DLD1 (cell line): ENCODE results near the gene PERCC1.
"Not testable (repeated sequence)": the region's sequence is repeated elsewhere in the genome, so short reads cannot be mapped to it uniquely, and the experiment has no call there.

Experiments used
- in situ Hi-C: cut with HindIII; loops from 2 replicates; pipeline ENCODE4 v1.10.0; 2017; ENCODE audit warnings: low sequenced_read_pairs

The PERCC1 gene

DNA sequence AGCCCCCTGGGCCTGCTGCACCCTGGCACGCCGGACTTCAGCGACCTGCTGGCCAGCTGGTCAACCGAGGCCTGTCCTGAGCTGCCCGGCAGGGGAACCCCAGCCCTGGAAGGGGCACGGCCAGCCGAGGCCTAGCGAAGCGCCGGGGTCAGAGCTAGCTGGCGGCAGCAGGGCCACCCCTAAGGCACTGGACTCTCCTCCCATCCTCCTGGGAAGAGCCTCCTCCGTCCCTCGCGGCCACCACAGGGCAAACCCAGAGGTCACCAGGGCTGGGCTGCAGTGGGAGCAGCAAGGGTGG lies 2.3 kb downstream of the PERCC1 start:
- in situ Hi-C loops, result no loop called here

DNA sequence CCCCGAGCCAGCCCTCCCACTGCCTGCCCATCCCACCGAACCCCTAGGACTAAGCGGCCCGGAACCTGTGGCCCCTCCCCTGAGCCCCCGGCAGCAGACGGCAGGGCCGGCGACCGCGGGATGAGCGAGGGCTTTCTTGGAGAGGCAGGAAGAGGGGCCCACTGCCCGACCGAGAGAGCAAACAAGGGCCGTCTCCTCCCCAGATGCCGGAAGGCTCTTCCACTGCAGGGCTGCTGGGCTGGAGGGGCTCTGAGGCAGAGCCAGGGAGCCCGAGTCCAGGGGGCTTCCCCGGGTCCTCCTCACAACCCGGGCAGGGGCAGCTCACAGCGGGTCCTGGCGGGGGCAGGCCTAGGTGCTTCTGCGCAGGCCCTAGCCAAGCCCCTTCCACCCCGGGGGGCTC lies 2.9 kb downstream of the PERCC1 start:
- in situ Hi-C loops, result no loop called here

DNA sequence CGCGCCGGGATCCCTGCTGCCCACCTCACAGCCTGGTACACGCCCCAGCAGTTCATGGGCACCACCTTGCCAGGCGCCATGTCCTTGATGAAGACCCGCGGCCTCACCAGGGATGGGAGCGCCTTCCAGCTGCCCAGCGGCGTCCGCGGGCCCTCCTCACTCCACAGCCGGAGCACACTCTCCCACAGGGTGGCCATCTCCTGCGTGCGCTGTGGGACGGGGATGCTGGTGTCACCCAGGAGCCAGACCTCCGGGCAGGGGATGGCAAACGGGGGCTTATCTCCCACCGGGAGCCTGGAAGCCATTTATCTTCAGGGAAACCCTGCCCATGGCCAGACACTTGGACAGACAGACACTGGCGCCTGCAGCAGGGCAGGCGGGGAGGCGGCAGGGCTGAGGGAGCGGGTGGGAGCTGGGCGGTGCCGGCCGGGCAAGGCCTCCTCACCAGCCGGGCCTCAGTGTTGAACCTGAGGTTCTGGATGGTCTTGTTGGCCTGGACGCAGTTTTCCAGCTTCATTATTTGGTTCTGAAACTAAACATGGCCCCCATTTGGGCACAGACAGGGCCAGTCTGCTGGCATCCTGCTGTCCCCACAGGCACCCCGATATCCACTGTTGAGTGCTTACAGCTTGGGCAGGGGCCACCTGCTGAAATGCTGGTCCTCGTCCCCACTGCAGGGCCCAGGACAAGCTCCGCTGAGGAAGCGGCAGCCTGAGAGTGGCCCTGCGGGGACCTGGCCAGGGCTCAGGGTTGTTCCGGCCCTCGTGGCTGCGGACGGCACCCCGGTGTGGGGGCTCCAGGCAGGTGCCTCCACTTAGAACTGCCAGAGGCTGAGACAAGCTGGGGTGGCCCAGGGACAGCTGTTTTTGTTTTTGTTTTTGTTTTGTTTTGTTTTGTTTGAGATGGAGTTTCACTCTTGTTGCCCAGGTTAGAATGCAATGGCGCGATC lies 4.0 kb downstream of the PERCC1 start:
- in situ Hi-C loops, result no loop called here

DNA sequence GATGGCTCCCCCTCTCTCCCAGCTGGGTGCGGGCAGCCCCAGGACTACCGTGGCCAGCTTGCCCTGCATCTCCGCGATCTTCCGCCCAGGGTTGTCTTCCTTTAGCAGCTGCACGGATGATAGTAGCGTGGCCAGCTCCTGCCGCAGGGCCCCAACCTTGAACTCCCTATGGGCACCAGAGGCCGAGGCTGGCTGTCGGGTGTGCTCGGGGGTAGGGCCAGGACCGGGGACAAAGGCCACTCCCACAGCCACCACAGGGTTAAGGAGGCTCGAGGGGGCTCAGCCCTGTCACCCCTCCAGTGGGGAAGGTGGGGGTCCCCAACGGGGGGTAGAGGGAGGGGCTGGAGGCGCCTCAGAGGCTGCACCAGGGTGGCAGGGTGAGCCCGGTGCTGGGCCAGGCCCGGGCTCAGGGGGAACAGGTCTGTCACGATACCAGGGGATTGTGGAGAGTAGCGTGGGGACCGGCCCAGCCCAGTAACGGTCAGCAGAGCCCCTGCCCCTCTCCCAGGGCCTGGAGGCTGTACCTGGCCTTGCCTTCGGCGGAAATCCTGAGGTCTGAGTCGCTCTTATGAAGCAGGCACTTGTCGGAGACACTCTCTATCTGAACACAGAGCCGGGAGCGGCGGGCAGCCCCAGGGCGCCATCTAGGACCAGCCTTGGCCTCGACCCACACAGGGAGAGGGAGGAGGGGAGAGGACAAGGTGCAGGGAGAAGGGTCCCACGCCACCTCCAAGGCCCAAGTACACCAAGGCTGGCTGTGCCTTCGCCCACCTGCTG lies 5.2 kb downstream of the PERCC1 start:
- in situ Hi-C loops, result no loop called here

GRCh38 chr16:1436731-1437355 lies 6.0 kb downstream of the PERCC1 start:
- in situ Hi-C loops, result no loop called here

GRCh38 chr16:1437606-1438005 lies 6.7 kb downstream of the PERCC1 start:
- in situ Hi-C loops, result no loop called here

- in situ Hi-C loops, result no loop called here
These were observed 7.6 kb downstream of the PERCC1 start for GRCh38 chr16:1438229-1439057.

GRCh38 chr16:1439058-1439698 lies 8.3 kb downstream of the PERCC1 start:
- in situ Hi-C loops, result no loop called here

- in situ Hi-C loops, result not testable (repeated sequence)
These were observed 8.8 kb downstream of the PERCC1 start for GRCh38 chr16:1439699-1440074.

GRCh38 chr16:1441391-1441829 lies 10.5 kb downstream of the PERCC1 start:
- in situ Hi-C loops, result no loop called here

- in situ Hi-C loops, result no loop called here
These were observed 11.8 kb downstream of the PERCC1 start for GRCh38 chr16:1442697-1443096.

GRCh38 chr16:1443403-1443973 lies 12.6 kb downstream of the PERCC1 start:
- in situ Hi-C loops, result no loop called here

DNA sequence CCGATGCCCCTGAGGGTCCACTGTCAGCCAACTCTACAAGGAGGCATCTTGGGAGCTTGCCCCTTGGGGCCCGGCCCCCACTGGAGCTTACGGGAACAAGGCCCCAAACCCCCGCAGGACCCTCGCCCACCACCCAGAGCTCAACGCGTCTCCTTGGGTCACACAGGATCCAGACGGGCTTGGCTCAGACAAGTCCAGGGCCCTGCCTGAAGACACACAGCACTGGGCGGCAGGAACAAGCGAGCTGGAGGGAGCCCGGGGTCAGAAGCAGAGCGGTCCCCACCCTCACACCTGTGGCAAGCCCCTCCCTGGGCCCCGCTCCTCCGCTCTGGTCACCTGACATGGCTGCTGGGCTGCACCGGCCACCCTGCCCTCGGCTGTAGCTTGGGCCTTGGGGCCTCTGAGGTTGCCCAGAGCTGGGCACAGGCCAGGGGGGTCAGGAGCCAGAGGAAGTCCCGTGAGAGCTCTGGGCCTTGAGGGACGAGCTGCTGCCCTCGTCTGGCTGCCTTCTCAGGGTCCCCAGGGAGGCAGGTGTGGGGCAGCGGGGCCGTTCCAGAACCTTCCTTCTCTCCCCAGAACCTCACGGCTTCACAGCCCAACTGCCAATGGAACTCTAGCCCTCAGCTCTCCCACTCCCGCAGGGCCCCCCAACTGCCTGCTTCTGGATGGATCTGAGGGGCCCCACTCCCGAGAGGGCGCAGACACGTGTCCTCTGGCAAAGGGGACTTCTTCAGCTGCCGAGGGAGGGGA lies 13.3 kb downstream of the PERCC1 start, which contains the start of gene CCDC154:
Gene CCDC154 (minus strand): TSS at position 577 of the 750 bp plus-strand sequence. CDS start 234 bp downstream, at position 343.
- in situ Hi-C loops, result no loop called here

- in situ Hi-C loops, result no loop called here
These were observed 14.0 kb downstream of the PERCC1 start for GRCh38 chr16:1444730-1445517.

DNA sequence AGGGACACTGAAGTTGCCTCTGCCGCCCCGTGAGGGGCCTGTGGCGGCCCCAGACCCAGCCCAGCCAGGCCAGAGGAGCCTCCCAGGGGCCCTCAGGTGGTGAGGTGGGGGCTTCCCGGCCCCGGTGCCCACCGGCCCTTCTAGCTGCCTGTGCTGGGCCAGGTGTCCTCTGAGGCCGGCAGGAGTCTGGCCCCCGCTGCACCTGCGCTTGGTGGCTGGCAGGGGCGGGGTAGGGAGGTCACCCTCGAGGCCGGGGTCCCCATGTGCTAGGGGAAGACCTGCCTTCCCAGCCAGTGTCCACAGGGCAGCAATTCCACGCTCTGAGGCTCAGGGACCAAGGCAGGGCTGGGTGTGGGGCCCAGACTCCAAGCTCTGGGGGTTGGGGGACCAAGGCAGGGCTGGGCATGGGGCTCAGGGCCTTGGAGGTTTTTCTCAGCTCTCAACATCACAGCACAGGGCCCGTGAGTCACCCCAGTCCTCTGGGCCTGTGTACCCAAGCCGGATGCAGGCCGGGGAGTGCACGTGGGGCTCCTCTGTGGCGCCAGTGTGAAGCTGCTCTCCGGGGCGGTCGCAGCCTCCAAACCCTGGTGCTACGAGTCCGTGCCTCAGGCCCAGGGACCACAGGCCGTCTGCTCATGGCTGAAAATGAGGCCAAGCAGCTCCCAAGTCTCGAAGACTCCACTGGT lies 14.8 kb downstream of the PERCC1 start:
- in situ Hi-C loops, result no loop called here

DNA sequence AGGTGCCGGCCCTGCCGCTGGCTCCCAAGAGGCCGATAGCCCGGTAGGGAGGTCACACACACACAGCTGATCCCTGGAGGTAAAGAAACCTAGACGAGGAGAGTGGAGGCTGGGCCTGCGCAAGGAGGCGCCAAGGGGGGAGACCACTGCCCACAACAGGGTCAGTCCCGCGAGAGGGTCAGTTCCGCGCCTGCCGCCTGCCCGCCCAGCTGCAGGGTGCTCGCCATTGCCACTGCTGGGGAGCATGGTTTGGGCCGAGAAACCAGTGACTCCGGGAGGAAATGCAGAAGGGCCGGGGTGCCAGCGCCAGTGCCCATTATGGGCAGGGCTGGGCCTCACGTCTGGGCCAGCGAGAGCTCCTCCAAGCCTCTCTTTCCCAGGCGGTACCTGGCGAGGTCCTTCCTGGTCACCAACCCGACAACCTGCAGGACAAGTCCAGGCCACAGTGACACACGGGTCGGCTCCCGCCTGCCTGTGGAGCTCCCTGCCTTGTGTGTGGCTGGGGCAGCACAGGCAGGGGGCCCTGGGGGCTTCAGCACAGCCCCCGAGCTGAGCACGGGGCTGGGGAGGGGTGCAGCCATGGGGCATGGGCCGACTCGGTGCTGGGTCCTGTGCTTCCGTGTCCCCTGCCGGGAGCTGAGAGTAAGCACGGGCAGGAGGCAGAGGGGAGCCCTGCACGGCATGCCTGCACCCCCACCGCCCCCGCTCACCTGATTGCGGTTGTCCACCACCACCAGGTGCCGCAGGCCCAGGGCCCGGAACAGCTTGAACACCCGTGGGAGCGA lies 15.6 kb downstream of the PERCC1 start:
- in situ Hi-C loops, result no loop called here

- in situ Hi-C loops, result no loop called here
These were observed 17.1 kb downstream of the PERCC1 start for GRCh38 chr16:1447965-1448364.
